Measurements from ENCODE around the gene COL11A1. TPM values are rescaled to one million over a fixed set of nuclear protein-coding genes. Genes with fewer than 3 reads are reported as not detected.

COL11A1 gene
- total and polyA plus RNA-seq, 2 of the 13 experiments (the other 11 are each of a cell fraction or from before 2014, with no cell fraction given): not detected

DNA sequence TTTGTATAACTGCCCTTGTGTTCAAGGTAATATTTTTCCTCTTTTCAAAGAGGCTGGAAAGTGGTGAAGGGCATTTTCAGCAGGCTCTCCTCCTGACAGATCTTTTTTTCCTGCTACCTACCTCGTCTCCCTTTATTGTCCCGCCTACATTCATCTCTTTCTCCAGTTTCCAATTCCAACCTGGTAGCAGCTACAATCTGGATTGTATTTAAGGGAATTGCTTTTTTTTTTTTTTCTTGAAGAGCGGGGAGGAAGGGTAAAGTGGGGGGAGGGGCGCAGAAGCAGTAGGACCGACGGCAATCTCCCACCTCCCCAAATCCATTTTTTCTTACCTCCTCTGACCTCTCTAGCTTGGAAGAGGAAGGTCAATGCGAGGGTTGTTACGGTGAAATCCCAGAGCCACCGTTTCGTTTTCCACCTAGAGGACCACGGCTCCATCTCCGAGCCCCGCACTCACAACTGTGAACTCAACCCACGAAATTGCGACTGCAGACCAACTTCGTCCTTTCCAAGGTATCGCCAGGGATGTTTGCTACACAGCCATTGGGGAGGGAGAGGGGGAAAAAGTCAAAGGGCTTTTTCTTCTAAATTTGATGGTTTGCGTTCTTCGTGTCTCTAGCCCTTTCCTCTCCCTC is 464 bp downstream of the COL11A1 start (continued):
- TF ChIP-seq, protein P1, sequence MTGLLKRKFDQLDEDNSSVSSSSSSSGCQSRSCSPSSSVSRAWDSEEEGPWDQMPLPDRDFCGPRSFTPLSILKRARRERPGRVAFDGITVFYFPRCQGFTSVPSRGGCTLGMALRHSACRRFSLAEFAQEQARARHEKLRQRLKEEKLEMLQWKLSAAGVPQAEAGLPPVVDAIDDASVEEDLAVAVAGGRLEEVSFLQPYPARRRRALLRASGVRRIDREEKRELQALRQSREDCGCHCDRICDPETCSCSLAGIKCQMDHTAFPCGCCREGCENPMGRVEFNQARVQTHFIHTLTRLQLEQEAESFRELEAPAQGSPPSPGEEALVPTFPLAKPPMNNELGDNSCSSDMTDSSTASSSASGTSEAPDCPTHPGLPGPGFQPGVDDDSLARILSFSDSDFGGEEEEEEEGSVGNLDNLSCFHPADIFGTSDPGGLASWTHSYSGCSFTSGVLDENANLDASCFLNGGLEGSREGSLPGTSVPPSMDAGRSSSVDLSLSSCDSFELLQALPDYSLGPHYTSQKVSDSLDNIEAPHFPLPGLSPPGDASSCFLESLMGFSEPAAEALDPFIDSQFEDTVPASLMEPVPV (CRISPR knock-in tag; IDR thresholded peaks at IDR 0.05): no peak
- TF ChIP-seq ATF1 (CRISPR knock-in tag; IDR thresholded peaks at IDR 0.05): no peak
- TF ChIP-seq TP53 (CRISPR knock-in tag; conservative IDR thresholded peaks at IDR 0.05): no peak
- TF ChIP-seq ZNF207 (IDR thresholded peaks at IDR 0.05; ENCODE audit: borderline replicate concordance): no peak
- TF ChIP-seq CHCHD3 (CRISPR knock-in tag; IDR thresholded peaks at IDR 0.05): no peak
- TF ChIP-seq ZNF724P (CRISPR knock-in tag; IDR thresholded peaks at IDR 0.05; ENCODE audit: borderline replicate concordance): no peak
- TF ChIP-seq ZNF563 (CRISPR knock-in tag; IDR thresholded peaks at IDR 0.05): no peak
- no peak for TF ChIP-seq ZEB1 (IDR thresholded peaks at IDR 0.05; ENCODE audit: insufficient replicate concordance, low read depth)

DNA sequence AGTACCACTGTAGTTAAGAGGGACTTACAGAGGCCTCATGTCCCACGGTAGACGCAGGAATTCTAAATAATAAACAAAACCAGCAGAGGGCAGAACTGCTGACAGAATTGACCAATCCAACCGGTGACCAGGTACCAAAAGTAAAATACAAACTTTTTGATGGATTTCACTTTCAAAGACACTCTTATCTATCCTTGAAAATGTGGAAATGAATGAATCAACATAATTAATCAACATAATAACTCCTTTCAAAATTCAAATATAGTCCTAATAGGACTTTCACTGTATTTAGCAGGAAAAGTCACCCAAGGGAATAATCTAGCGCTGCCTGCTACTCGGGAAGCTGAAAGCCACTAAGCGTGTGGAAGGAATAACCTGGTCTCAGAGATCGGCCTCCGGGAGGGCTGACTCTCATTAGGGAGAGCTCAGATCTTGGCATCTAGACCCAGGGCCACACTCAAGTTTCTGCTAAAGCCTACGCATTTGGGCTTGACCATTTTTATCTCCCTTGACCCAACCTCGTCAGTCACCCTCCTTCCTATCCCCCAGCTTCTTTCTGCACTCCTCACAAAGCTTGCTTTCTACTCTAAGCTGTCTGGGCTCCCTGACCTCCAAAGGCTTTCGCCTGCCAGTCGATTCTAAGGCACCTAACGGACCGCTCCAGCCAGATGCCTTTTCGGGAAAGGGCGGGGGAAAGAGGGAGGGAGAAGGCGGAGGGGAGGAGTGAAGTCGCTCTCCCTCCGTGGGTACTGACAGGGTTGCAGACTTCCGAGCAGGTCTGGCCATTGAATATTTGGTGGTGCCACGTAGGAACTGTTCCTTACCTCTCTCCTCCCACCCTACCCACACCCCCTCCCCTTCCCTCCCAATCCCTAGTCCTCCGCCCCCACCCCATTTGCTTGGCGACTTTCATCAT is 1.6 kb downstream of the COL11A1 start:
- FAIRE-seq: peak; percentile 46
- CTCF ChIA-PET (ENCODE audit: low intra/inter-chr PET ratio, low total read pairs): interaction anchor here (1.3 to 2.1 kb wide), 2 partner anchors 355 to 408 kb away, joined by 8 to 10 read pairs; no protein-coding TSS in a partner anchor

More for the DNA sequence above, 1.6 kb downstream of the COL11A1 start:
- intact Hi-C loops (cut with micrococcal nuclease; ENCODE audit: unreplicated experiment) (loop anchor here (1.0 kb wide), 2 partner anchors 355 to 409 kb away; no protein-coding TSS in a partner anchor), in situ Hi-C loops (cut with HindIII; ENCODE audit: extremely low pct_ligation_motif_present, low pct_unique_long_range_greater_than_20kb) (loop anchor here (10.0 kb wide), 1 partner anchor 348 kb away; no protein-coding TSS in a partner anchor)
- H3K9me3 ChIP-seq (ENCODE audit: low read length): no peaks in the 10 kb centered on the region
- H3K27ac ChIP-seq (ENCODE audit: extremely low read length, insufficient read depth, low read length): no peak overlapping the region
- peak; percentile 24 for DNase-seq (ENCODE audit: low spot score)
- 23% methylated on average over 23 of the region's 23 CpGs for WGBS (ENCODE audit: low lambda C conversion rate)
- ATAC-seq: peak; percentile 87
- BruUV-seq (replicated peaks): no TSS peak
- POLR2A ChIA-PET: no interaction called here
- H3K4me2 ChIP-seq (ENCODE audit: low read depth, low read length): no peak overlapping the region
- TF ChIP-seq, protein P2, sequence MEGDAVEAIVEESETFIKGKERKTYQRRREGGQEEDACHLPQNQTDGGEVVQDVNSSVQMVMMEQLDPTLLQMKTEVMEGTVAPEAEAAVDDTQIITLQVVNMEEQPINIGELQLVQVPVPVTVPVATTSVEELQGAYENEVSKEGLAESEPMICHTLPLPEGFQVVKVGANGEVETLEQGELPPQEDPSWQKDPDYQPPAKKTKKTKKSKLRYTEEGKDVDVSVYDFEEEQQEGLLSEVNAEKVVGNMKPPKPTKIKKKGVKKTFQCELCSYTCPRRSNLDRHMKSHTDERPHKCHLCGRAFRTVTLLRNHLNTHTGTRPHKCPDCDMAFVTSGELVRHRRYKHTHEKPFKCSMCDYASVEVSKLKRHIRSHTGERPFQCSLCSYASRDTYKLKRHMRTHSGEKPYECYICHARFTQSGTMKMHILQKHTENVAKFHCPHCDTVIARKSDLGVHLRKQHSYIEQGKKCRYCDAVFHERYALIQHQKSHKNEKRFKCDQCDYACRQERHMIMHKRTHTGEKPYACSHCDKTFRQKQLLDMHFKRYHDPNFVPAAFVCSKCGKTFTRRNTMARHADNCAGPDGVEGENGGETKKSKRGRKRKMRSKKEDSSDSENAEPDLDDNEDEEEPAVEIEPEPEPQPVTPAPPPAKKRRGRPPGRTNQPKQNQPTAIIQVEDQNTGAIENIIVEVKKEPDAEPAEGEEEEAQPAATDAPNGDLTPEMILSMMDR (CRISPR knock-in tag; IDR thresholded peaks at IDR 0.05): peak; percentile 48
- TF ChIP-seq HNF4A (CRISPR knock-in tag; IDR thresholded peaks at IDR 0.05): no peak
- TF ChIP-seq HNRNPK (IDR thresholded peaks at IDR 0.05; ENCODE audit: low read depth, low read length, poor library complexity, severe bottlenecking): peak; percentile 20
- peak; percentile 32; the same call in 1 of the 2 replicates for TF ChIP-seq STAG1 (CRISPR knock-in tag; IDR thresholded peaks at IDR 0.05)
- no peak for TF ChIP-seq ZNF44 (CRISPR knock-in tag; IDR thresholded peaks at IDR 0.05)
- TF ChIP-seq EZH2 (conservative IDR thresholded peaks at IDR 0.05; ENCODE audit: low read depth, low read length): no peak
- TF ChIP-seq ZNF614 (CRISPR knock-in tag; IDR thresholded peaks at IDR 0.05; ENCODE audit: borderline replicate concordance): no peak
- TF ChIP-seq SMC3 (IDR thresholded peaks at IDR 0.05; ENCODE audit: low read length): peak; percentile 32
- H3K4me1 ChIP-seq (ENCODE audit: insufficient read depth, low read length): peaks cover 9% of the 10 kb centered on the region; the same call in 1 of the 2 replicates
- H3K27me3 ChIP-seq (ENCODE audit: control insufficient read depth in 1 of 2, insufficient read depth in 2 of 2, low read length in 2 of 2): peaks cover 0 to 13% of the 10 kb centered on the region in 2 experiments; a peak in 1 of 5 replicates
- H3K4me3 ChIP-seq (replicated peaks in 1 of 3; ENCODE audit: insufficient read depth in 1 of 3, low read depth in 2 of 3, low read length in 3 of 3): no peak overlapping the region
- H3K36me3 ChIP-seq (replicated peaks in 1 of 2; ENCODE audit: control insufficient read depth in 1 of 2, insufficient read depth in 2 of 2, low read length in 2 of 2): no peaks in the 10 kb centered on the region
- H3K79me2 ChIP-seq (ENCODE audit: insufficient read depth, low read length): no peaks in the 10 kb centered on the region
- H4K20me1 ChIP-seq (ENCODE audit: insufficient read depth, low read length): no peaks in the 10 kb centered on the region
- no peak overlapping the region for H3K9ac ChIP-seq (ENCODE audit: insufficient read depth, low read depth, low read length)
- no peak overlapping the region for H2AFZ ChIP-seq (ENCODE audit: low read length)
